HG02943 (cell line): Measurements from ENCODE around the gene SMAD9.
"Not testable (repeated sequence)": the region's sequence is repeated elsewhere in the genome, so short reads cannot be mapped to it uniquely, and the experiment has no call there.

ENCODE experiments used
- ATAC-seq: cut with Tn5 transposase; IDR thresholded peaks from one replicate; pipeline ENCODE4 v1.9.1; 2021; ENCODE audit warnings: mild to moderate bottlenecking, low read depth, moderate library complexity; ENCODE audit not compliant: unreplicated experiment

SMAD9 gene

DNA sequence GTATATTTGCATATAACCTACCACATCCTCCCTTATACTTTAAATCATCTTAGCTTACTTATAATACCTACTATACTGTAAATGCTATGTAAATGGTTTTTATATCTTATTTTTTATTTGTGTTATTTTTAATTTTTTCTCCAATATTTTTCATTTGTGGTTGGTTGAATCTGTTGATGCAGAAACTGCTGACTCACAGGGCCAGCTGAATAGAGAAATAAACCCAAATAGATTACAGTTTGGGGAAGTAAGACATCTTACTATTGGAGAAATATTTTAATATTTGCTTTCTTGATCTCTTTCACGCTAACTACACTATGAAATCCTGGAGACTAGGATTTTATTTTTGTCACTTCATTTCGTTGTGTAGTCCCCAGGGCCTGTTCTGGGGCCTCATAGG is 7.1 kb downstream of the SMAD9 start:
- ATAC-seq, result no peak

- no peak for ATAC-seq
Observed at GRCh38 chr13:36912369-36912768, 7.7 kb downstream of the SMAD9 start.

DNA sequence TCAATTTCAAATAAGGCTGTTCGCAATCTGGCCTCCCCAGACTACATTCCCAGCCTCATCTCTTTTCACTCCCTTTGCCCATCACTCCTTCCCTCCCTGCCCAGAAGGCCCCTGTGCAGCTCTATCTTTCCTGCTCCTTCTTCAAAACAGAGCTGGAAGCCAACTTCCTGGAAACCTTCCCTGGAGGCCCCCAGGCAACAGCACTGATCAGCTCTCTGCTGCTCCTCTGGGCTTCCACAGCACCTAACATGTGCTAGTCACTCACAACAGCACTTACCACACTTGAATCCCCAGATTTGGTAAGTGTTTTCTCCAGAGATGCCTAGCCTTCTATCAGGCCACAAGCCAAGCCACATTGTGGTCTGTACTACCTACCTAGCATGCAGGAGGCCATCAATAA is 9.5 kb downstream of the SMAD9 start:
- no peak for ATAC-seq

DNA sequence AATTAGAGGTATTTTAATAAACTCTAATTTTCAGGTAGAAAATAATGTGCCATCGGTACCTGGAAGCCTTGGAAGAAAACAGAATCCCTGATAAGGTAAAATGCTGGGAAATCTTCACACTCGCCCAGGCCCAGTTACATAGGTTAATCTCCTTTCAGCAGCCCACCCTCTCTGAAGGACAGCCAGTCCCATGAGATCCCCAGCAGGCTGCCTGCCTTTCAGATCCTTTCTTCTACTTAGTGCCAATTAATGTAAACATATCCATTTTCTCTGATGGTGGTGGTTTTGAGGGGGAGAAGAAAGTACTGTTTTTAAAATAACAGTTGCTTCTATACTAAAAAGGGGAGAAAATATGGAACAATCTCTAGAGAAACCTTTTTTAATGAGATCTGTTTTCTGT is 12.2 kb downstream of the SMAD9 start:
- no peak for ATAC-seq

- ATAC-seq, result no peak
Observed at GRCh38 chr13:36907266-36907665, 12.8 kb downstream of the SMAD9 start.

- no peak for ATAC-seq
Observed at GRCh38 chr13:36905944-36906343, 14.1 kb downstream of the SMAD9 start.

DNA sequence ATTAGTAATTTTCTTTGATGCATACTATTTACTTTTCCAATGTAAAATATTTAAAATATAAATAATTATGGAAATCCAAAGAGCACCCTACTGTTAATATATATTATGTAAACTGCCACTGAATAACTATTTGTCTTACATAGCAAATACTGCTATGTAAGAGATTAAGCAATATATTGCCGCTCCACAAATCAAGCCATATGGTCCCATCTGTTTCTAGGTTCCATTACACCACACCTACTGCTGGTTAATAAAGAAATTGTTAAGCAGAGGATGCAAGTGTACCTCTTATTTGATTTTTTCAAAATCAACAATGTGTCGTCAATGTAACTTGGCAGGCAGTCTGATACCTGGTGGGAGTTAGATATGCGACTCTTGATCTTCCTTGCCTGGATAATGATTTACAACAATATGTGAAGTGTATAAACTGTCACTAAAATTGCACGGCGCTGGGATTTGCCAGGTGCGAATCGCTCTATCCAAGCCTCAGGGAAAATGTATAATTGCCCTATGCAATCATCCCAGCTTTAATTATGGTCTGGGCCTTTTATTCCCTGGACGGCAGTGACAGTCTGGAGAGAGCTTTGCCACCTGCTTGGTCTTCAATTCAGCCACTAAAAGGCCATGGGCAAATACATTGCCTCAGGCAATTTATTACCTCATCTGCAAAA is 16.0 kb downstream of the SMAD9 start:
- ATAC-seq, result no peak

DNA sequence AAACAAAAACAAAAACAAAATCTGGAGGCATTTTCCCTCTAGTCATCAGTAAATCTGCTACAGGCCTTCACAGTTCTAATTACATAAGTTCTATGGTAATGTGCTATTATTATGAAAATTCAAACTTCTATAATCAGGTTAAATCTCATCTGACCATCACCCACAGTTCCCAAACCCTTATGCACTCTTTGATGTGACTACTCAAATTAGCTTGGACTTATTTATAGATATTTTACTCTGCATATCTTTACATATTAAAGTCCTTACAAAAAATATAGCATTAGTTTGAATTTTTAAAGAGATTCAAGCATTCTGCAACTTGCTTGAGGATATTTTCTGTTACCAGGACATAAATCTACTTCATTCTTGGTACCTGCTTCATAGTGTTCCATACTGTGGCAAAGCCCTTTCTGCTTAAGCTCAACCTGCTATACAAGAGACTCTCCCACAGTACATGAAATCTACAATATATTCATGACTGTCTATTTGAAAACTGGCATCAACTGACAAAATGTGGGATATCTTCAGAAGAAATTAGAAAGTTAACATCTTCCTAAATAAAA is 22.9 kb downstream of the SMAD9 start:
- no peak for ATAC-seq

DNA sequence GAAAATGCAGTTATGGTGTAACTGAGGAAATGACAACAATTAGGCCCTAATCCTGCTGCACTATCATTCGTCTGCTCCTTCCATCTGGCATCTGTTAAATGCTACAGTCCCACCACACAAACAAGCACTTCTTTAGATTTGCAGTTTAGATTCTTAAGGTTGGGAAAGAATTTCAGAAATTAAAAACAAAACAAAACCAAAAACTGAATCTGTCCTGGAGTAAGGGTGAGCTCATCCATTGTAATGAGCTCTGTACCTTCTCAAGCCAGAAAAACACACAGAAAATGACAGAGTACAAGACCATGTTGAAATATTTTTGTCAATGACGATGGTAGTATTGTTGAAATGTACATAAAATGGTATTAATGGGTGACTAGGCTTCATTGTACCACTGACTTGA is 28.3 kb downstream of the SMAD9 start:
- ATAC-seq, result no peak

- ATAC-seq, result no peak
Observed at GRCh38 chr13:36888645-36889044, 31.4 kb downstream of the SMAD9 start.

- no peak for ATAC-seq
Observed at GRCh38 chr13:36887758-36888521, 32.1 kb downstream of the SMAD9 start.

DNA sequence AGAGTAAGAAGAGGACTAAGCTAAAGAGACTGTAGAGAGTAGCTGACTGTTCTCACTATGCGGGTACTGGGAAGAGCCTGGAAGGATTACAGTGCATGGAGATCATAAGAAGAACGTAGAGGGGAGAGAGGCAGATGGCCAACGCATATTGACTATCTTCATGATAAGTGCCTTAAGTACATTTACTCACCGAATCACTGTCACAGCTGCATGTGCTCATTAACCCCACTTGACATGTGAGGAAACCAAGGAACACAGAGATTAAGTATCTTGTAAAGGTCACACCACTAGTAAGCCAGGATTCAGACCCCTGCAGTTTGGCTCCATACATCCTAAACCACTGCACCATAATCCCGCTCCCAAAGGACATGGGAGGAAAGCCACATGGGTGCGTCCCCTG is 34.1 kb downstream of the SMAD9 start:
- ATAC-seq, result no peak

GRCh38 chr13:36884235-36884634 is 35.8 kb downstream of the SMAD9 start:
- ATAC-seq, result no peak

DNA sequence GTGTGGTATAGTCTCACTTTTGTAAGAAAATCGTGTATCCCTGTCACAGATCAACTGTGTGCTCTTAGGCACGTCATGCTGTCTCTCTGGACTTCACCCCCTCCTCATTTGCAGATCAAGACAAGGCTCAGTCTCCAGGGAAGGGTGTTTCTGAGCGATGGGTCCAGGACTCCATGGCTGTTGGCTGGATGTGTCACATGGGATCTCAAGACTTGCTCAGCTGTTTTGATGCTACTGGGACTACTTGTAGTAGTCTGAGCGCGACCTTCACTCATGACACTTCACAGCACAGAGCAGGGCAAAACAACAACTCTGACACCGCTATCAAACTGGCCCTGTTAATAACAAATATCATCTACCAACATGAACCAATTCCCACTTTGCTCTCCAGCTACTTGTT is 36.2 kb downstream of the SMAD9 start:
- ATAC-seq, result no peak

DNA sequence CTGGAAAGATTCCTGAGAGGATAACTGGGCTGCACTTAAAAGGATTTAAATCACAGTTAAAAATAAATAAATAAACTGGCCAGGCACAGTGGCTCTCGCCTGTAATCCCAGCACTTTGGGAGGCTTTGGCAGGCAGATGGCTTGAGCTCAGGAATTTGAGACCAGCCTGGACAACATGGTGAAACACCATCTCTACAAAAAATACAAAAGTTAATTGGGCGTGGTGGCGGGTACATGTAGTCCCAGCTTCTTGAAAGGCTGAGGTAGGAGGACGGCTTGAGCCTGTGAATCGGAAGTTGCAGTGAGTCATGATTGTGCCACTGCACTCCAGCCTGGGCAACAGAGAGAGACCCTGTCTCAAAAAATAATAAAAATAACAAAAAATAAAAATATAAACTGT is 36.6 kb downstream of the SMAD9 start:
- not testable (repeated sequence) for ATAC-seq

DNA sequence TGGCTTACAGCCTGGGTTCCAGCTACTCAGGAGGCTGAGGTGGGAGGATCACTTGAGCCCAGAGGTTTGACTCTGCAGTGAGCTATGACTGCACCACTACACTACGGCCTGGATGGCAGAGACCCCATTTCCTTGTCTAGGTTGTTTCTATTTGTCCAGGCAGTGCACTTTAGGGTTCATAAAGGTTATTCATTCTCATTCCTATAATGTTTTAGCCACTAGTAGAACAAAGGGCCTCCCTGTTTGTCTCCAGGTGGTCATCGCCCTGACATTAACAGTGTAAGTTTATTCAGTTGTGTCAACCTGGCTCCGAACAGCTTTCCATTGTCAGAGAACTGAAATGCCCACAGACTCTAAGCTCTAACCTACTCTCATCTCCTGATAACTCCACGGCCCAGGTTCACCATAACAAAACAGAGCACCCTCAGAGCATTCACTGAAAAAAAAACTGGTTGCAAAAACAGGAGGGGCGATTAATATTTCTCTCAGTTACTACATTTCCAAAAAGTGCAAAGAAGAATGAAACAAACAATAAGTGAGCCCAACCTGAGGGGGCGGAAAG is 37.1 kb downstream of the SMAD9 start:
- no peak for ATAC-seq

GRCh38 chr13:36880961-36881360 is 39.1 kb downstream of the SMAD9 start:
- ATAC-seq, result no peak

DNA sequence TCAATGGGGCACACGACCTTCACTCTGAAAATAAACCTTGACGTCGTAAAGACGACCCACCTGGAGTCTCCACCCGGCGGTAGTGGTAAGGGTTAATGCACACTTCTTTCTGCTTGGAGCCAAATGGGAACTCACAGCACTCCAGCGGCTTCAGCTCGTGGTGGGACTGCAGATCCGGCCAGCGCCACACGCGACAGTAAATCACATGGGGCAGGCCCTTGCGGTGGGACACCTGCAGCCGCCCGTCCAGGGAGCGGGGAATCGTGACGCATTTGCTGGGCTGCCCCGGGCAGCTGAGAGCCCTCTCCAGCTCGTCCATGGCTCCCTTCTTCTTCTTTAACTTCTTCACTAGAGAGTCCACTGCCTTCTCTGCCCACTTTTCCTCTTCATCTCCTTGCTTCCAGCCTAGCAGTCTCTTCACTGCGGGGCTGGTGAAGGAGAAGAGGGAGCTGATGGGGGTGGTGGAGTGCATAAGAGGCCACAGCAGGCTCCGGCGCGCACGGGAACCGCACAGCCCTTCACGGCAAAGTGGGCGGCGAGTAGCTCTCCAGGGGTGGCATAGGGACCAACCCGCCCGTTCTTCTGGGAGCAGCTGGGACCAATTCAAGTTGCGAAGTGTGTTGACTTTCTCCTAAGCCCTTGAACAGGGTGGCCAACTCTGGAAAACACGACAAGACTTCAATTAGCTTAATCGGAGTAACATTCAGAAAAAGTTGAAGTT is 40.7 kb downstream of the SMAD9 start:
- no peak for ATAC-seq

DNA sequence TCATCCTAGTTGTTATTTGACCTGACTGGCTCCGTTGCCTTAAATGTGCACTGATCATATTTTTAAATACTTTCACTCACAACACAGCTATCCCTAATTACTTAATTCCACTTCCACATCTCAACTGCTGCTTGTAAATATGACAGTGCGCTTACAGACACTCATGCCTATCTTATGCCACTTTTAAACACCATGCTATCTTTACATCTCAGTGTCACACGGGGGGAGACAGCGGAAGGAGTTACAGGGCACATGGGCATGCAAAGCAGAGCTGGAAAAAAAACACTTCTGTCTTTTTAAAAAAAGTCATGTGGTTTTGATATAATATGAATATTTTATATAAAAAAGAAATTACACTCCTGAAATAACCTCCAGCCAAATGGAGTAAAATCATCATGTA is 44.1 kb downstream of the SMAD9 start:
- no peak for ATAC-seq

GRCh38 chr13:36875431-36875830 is 44.6 kb downstream of the SMAD9 start:
- ATAC-seq, result no peak

- ATAC-seq, result no peak
Observed at GRCh38 chr13:36872621-36873020, 47.4 kb downstream of the SMAD9 start.
